Lung microvascular endothelial cell (primary cell): Measurements from ENCODE around the gene NOL9. TPM values are rescaled to one million over a fixed set of nuclear protein-coding genes. Genes with fewer than 3 reads are reported as not detected.

Experiments used
- total RNA-seq: library from RNA; depleted of rRNA; stranded (reverse); fragments of >200 nt; gene quantifications from 2 replicates; pipeline ENCODE4 v1.2.1, GENCODE V29; 2014

The NOL9 gene
- total RNA-seq, 1 donor from 2014 or later, result 15.1 TPM

Other genes with a start within 250 kb of the NOL9 start
- 10.7 and 25.1 TPM in 2 replicates for gene ACOT7, start 160.7 kb downstream of the NOL9 start, total RNA-seq
- gene HES2, start 134.6 kb downstream of the NOL9 start, total RNA-seq, result 7.3 and 19.8 TPM in 2 replicates
- gene ESPN, start 129.7 kb downstream of the NOL9 start, total RNA-seq, result 0.20 and 0.65 TPM in 2 replicates
- 3.3 and 5.2 TPM in 2 replicates for gene TNFRSF25, start 88.3 kb downstream of the NOL9 start, total RNA-seq
- 17.9 and 20.9 TPM in 2 replicates for gene PLEKHG5, start 62.8 kb downstream of the NOL9 start, total RNA-seq
- gene TAS1R1, start 794 bp upstream of the NOL9 start, total RNA-seq, result not detected in 2 replicates
- 7.4 and 10.7 TPM in 2 replicates for gene ZBTB48, start 25.5 kb upstream of the NOL9 start, total RNA-seq
- gene KLHL21, start 48.4 kb upstream of the NOL9 start, total RNA-seq, result 12.4 and 18.3 TPM in 2 replicates
- 7.7 and 7.8 TPM in 2 replicates for gene PHF13, start 59.2 kb upstream of the NOL9 start, total RNA-seq
- gene THAP3, start 70.4 kb upstream of the NOL9 start, total RNA-seq, result 13.5 and 19.8 TPM in 2 replicates
- gene DNAJC11, start 147.3 kb upstream of the NOL9 start, total RNA-seq, result 32.5 and 41.1 TPM in 2 replicates
- 36.6 and 40.9 TPM in 2 replicates for gene CAMTA1, start 230.9 kb upstream of the NOL9 start, total RNA-seq